GOT3 (cell line): ENCODE results near the gene BCAP29.

Source experiments
- DNase-seq: peaks from one replicate; lab custom pipeline; 2025; ENCODE audit warnings: mixed read lengths; lab: John Stamatoyannopoulos, UW

BCAP29 gene

DNA sequence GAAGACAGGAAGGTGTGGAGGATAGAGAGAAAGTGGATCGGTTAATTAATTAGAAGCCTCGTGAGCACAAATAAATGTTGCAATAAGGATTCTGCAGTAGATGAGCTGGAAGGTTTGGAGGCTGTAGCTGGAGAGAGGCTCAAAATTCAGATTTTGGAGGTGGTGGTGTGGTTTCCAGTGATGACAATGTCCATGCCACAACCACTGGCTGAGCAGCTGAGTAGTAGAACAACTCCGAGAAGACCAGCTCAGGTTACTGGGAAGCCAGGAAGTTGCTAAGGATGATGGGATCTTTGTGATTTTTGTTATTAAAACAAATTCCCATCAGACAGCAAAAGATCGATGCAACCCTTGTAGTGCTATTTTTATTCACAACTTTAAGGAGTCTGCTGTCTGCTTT, 88.2 kb downstream of the BCAP29 start:
- no peak for DNase-seq
